ENCODE measurements around the gene FOXK1. TPM values are rescaled to one million over a fixed set of nuclear protein-coding genes. Genes with fewer than 3 reads are reported as not detected.

The FOXK1 gene
- total RNA-seq, 1 experiment from 2014 or later, result 21.8 TPM

DNA sequence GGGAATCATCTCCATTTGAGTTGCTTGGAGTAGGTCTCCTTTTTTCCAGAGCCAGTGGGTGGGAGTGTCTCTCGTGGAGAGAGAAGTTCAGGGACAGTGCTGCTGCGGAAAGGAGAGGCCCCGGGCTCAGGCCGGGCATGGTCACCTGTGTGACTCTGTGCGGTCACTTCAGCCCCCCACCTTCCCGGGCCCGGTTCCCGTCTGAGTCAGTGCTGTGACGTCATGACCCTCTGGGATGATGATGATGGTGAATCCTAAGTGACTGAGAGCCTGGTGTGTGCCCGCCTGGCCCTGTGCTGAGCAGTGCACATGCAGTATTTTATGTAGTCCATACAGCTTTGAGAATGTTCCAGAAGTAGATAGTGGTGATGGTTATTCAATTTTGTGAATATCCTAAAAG is 60.8 kb downstream of the FOXK1 start:
- no peak overlapping the region for H3K4me3 ChIP-seq
- H3K9me3 ChIP-seq, result no peaks in the 10 kb centered on the region
- peaks cover 61% of the 10 kb centered on the region for H3K36me3 ChIP-seq
- DNase-seq, result no peak
- H3K27me3 ChIP-seq, result no peaks in the 10 kb centered on the region

DNA sequence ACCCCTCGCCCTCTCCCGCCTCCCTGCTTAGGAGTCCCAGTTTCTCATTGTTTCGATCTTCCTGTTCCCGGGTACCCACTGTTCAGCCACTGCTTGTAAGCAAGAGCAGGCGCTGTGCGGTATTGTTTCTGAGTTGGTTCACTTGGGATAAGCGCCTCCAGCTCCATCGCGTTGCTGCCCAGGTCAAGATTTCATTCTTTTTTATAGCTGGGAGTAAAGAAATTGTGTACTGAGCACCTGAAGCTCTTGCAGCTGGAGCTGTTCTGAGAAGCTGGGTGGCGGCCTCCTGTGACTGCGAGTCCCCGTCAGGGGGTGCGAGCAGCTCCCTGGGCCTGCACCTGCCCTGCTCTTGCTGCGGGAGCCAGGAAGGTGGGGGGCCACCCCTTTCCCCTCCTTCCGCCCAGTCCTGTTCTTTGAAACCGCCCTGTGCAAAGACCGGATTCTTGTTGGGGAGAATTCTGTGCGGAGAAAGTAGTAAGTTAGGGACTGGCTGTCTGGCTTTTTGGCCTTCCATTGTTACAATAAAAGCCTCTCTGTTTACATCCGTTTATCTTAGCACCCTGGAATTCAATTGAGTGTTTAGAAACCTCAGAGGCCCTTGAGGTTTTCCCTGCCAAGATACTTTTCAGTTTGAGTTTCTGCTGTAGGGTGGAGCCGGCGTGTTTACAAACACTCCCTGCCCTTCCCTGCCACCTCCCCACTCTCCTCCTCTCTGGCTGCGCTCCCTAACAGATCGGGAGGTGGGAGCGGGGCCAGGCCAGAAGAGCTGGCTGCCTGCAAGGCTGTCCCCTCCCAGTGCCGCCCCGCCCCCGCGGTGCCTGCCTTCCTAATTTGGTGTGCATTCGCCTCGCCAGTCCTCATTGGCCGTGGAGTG is 62.5 kb downstream of the FOXK1 start:
- no peaks in the 10 kb centered on the region for H3K27me3 ChIP-seq
- DNase-seq, result peak; percentile 100
- no peaks in the 10 kb centered on the region for H3K9me3 ChIP-seq
- H3K4me3 ChIP-seq, result no peak overlapping the region; the same call in 1 of the 2 replicates
- peaks cover 64% of the 10 kb centered on the region for H3K36me3 ChIP-seq

DNA sequence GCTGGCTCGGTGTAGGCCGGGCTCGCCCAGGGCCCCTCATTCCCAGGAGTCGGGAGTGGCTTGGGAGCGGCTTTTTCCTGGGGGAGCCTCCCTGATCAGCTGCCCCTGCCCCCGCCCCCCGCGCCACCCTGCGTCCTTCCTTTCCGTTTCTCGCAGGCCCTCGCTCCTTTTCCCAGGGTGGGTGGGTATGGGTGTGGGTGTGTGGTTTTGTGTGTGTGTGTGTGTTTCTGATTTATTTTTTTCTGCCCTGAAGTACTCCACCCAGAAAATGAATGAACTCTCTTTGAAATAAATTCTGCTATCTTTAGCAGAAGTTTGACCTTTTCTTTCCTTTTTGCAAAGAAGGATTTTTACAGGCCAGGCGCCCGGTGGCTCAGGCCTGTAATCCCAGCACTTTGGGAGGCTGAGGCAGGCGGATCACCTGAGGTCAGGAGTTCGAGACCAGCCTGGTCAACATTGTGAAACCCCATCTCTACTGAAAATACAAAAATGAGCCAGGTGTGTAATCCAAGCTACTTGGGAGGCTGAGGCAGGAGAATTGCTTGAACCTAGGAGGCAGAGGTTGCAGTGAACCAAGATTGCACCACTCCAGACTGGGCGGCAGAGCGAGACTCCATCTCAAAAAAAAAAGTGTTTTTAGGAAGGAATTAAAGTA is 63.3 kb downstream of the FOXK1 start:
- Histone ChIP-seq H3K9me3 (no peaks in the 10 kb centered on the region), H3K4me3 (peak overlapping the region; percentile 10; the same call in 1 of the 2 replicates), H3K36me3 (peaks cover 62% of the 10 kb centered on the region)

DNA sequence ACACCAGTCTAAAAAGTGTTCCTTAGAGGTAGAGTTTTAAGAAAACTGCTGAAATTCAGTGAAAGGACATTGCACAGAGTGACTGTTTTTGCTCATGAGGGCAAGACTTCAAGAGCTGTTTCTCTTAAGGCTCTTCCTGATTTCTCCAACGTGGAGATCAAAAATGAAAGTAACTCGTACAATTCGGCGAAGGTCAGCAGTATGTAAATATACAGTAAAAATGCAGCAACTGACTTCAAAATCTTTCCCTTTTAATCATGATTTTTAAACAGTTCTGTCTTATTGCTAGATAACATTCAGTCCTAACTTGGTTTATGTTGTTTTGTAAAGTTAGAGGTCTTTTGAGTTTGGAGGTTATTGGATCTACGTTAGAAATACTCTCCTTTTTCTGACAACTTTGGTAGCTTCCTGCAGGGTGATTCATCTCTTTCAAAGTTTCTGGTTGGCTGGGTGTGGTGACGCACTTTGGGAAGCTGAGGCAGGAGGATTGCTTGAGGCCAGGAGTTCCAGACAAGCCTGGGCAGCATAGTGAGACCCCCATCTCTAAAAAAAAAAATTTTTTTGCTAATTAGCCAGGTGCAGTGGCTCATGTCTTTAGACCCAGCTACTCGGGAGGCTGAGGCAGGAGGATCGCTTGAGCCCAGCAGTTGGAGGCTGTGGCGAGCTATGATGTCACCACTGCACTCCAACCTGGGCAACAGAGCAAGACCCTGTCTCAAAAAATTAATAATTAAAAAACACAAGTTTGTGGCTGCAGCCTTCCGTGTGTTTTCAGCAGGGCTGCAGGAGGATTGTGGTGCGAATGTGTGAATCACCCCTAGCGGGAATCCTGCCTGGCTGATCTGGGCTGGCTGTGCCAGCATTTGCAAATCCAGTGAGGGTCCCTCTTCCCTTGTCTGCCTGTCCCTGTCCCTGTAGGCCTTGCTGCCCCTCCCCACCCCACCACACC is 64.2 kb downstream of the FOXK1 start:
- Histone ChIP-seq H3K27me3 (no peaks in the 10 kb centered on the region), H3K4me3 (no peak overlapping the region), H3K36me3 (peaks cover 62% of the 10 kb centered on the region), H3K9me3 (no peaks in the 10 kb centered on the region)
- DNase-seq, result no peak

More for the DNA sequence above, 63.3 kb downstream of the FOXK1 start:
- no peak for DNase-seq
- no peaks in the 10 kb centered on the region for H3K27me3 ChIP-seq

DNA sequence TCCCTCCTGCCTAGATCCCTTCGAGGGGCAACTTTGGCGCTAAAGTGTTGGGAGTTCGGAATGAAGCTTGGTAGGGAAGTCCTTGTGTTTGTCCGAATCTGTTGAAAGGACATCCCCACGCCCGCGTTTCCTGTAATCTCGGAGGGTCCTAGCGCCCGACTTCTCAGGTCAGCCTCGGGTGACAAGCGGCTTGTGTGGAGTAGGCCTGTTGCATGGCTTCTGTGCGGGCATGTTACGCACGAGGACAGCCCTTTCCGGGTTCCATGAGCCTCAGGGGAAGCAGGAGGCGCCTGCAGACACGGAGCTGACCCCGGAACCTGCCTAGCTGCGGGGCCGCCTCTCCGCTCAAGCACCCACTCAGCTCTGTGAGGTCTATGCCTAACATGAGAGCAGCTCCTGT is 64.9 kb downstream of the FOXK1 start:
- peaks cover 65% of the 10 kb centered on the region for H3K36me3 ChIP-seq
- H3K27me3 ChIP-seq, result no peaks in the 10 kb centered on the region
- H3K9me3 ChIP-seq, result no peaks in the 10 kb centered on the region
- DNase-seq, result no peak
- H3K4me3 ChIP-seq, result no peak overlapping the region

DNA sequence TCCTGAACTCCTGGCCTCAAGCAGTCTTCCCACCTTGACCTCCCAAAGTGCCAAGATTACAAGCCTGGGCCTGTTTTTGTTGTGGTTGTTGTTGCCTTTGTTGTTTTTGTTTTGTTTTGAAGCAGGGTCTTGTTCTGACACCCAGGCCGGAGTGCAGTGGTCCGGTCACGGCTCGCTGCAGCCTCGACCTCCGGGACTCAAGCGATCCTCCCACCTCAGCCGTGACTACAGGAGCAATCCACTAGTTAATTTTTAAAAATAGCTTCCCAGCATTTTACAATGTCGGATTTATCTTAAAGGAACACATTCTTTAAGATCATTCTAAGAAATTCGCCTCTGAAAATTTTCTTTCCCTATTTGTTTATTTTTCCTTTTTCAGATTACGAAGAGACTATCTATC is 65.7 kb downstream of the FOXK1 start:
- Histone ChIP-seq H3K9me3 (no peaks in the 10 kb centered on the region), H3K27me3 (no peaks in the 10 kb centered on the region), H3K36me3 (peaks cover 65% of the 10 kb centered on the region), H3K4me3 (no peak overlapping the region)
- DNase-seq, result no peak

DNA sequence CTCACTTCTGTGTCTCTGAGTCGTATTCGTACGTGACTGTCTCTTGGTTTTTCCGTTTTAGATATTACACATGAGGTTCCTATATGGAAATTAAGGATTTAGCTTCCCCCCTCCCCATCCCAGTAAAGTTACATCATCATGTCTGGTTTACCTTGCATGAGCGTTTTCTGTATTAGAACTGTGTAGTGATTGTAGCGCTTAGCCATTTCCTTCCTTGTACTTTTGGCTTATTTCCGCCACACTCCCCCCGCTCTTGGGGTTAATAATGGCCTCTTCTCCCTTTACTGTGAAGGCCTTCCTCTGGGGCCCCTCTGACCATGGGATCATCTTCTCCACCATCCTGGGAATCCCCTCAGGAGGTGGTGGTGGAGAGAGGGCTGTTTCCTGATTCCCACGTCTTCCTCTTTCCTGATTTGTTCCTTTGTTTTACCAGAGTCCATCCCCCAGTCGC is 66.2 kb downstream of the FOXK1 start:
- no peak overlapping the region for H3K4me3 ChIP-seq
- no peaks in the 10 kb centered on the region for H3K27me3 ChIP-seq
- no peak for DNase-seq
- peaks cover 61% of the 10 kb centered on the region for H3K36me3 ChIP-seq
- no peaks in the 10 kb centered on the region for H3K9me3 ChIP-seq

DNA sequence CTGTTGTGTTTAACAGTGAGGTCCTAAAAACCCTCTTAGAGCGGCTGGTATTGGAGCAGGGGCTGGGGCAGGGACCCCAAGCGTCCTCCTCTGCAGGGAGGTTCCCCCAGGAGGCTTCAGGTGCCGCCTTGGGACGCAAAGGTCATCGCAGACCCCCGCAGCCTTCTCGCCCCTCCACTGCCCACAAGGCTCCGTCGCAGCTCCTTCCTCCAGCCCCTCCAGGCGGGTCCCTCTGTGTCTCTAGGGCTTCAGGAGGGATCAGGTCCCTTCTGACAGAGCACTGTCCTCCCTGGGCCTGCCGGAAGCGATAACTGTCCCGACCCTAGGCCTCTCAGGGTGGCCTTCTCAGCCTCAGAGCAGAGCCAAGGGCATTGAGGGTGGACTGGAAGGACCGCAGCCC is 67.3 kb downstream of the FOXK1 start:
- no peak for DNase-seq
- Histone ChIP-seq H3K36me3 (peaks cover 54% of the 10 kb centered on the region), H3K9me3 (no peaks in the 10 kb centered on the region), H3K4me3 (no peak overlapping the region), H3K27me3 (no peaks in the 10 kb centered on the region)

DNA sequence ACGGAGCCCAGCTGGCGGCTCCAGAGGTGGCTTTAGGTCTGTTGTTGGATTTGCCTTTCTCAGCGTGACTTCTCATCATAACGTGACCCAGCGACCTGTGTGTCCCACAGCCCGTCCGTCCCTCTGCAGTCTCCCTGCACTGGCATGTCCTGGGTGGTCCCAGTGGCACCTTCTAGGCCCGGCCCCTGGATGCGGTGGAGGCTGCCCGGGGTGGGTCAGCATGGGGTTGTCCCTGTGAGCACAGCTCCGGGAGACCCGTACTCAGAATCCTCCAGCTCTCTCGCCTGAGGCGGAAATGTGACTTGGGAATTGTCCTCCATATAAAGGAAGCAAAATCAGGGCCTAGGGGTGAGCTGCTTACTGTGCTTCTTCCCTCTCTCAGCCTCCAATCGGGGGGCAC is 67.7 kb downstream of the FOXK1 start:
- Histone ChIP-seq H3K27me3 (no peaks in the 10 kb centered on the region), H3K36me3 (peaks cover 58% of the 10 kb centered on the region), H3K9me3 (no peaks in the 10 kb centered on the region), H3K4me3 (no peak overlapping the region)
- no peak for DNase-seq

DNA sequence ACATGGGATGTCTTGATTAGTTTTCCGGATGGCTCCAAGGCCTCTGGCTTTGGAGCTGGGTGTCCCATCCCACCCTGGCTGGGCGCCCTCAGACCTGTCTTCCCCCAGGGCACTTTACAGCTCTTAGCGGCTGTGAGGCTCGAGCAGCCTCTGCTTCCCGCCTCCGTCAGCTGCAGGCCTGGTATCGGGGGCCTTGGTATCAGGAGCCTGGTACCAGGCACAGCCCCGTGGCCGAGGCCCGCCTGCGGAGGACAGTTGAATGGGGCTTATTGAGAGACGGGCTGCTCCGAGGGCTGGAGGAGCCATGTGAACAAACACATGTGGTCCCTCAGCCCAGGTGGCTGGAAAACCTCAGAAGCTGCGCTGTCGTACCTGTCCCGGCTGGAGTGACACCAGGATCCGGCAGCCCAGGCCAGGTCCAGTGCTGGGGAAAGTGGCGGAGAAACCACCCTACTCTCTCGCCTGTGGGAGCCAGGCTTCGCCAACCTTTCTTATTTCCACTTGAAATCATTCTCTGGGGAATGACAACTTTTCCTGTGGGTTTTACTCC is 69.4 kb downstream of the FOXK1 start:
- Histone ChIP-seq H3K9me3 (no peaks in the 10 kb centered on the region), H3K4me3 (no peak overlapping the region), H3K36me3 (peaks cover 58% of the 10 kb centered on the region), H3K27me3 (no peaks in the 10 kb centered on the region)
- no peak for DNase-seq

DNA sequence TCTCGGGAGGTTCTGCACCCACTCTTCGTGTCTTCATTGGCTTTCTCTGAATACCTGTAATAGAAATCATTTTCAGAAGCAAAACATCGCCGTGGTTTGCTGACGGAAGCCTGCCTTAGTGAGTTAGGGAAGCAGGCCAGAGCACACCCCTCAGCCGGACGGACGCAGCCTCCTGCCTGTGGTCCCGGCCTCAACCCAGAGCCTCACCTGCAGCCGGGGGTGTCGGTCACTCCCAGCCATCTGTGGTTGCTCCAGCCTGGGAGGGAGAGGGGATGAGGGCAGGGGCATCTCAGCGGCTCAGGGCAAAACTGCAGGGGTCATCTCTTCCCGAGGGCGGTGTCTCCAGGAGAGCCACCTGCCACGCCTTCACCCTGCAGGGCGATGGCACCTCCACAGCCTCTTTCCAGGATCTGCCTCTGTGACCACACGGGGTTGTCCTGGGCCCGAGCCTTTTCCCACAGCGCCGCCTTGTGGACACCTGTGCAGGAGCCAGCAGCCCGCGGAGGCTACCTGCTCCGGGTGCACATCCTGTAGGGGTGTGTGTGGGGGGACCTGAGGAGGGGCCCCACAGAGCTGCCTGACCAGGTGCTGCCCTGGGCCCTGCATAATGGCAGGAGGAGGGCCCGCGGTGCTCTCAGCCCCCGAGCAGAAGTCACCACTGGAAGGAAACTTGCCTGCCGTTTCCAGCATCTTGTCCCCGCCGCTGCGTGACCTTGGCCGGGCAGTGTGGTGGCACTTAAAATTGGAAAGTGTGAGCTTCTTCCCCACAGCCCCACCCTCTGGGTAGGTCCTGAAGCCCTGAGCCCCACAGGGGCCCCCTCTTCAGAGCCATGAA is 71.7 kb downstream of the FOXK1 start:
- Histone ChIP-seq H3K27me3 (no peaks in the 10 kb centered on the region), H3K36me3 (peaks cover 45% of the 10 kb centered on the region), H3K4me3 (no peak overlapping the region), H3K9me3 (no peaks in the 10 kb centered on the region)
- peak; percentile 33 for DNase-seq

DNA sequence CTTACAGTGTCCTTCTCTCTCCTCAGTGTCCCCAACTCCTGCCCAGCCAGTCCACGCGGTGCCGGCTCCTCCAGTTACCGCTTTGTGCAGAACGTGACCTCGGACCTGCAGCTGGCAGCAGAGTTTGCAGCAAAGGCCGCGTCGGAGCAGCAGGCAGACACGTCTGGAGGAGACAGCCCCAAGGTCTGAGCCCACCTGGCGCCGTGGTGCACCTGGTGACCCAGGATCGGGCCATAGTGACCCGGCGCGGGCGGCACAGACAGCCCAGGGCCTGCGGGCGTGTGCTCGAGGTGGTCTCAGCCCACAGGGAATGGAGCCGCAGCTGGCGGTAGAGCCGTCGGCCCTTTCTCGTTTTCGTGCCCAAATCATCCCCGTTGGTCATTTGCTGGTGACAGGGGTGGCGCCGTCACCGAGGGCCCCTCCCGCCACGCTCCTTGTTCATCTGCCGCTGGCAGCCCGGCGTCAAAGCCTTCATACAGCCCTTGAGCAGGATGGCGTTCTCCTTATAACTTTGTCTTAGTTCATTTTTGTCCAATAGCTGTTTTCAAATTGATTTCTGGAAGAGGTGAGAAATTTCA is 72.4 kb downstream of the FOXK1 start:
- no peak overlapping the region for H3K4me3 ChIP-seq
- DNase-seq, result no peak
- no peaks in the 10 kb centered on the region for H3K9me3 ChIP-seq
- H3K36me3 ChIP-seq, result peaks cover 42% of the 10 kb centered on the region
- no peaks in the 10 kb centered on the region for H3K27me3 ChIP-seq

DNA sequence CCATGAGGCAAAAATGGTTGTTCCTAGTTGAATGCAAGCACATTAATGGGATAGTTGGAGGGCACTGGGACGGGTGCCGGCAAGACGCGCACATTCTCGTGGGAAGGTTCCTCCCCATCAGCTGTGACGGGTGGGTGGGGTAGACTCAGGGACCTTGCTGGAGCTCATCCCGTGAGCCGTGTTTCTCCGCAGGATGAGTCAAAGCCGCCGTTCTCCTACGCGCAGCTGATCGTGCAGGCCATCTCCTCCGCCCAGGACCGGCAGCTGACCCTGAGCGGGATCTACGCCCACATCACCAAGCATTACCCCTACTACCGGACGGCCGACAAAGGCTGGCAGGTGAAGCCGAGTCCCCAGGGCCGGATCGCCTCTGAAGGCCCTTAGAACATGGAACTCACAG is 73.0 kb downstream of the FOXK1 start:
- Histone ChIP-seq H3K36me3 (peaks cover 43% of the 10 kb centered on the region), H3K4me3 (no peak overlapping the region)
- DNase-seq, result no peak

DNA sequence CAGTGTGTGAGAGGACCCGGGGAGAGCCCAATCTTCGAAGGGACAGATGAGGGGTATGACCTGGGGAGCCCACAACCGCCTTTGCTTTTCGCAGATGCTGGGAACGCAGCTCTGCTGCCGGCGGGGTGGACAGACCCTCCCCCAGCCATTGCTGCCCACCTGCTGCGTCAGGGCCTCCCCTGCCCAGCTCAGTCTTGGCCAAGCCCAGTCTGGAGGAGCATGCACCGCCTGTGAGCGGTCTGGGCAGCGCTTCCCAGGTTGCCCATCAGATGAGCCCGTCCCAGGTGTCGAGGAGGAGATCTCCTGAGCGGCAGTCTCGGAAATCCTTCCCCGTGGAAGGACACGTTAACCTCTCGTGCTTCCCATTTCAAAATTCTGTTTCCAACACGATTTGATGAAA is 76.0 kb downstream of the FOXK1 start:
- Histone ChIP-seq H3K9me3 (no peaks in the 10 kb centered on the region), H3K27me3 (no peaks in the 10 kb centered on the region), H3K36me3 (peaks cover 54% of the 10 kb centered on the region), H3K4me3 (no peak overlapping the region)
- DNase-seq, result no peak

More for the DNA sequence above, 73.0 kb downstream of the FOXK1 start:
- H3K9me3 ChIP-seq, result no peaks in the 10 kb centered on the region
- H3K27me3 ChIP-seq, result no peaks in the 10 kb centered on the region

DNA sequence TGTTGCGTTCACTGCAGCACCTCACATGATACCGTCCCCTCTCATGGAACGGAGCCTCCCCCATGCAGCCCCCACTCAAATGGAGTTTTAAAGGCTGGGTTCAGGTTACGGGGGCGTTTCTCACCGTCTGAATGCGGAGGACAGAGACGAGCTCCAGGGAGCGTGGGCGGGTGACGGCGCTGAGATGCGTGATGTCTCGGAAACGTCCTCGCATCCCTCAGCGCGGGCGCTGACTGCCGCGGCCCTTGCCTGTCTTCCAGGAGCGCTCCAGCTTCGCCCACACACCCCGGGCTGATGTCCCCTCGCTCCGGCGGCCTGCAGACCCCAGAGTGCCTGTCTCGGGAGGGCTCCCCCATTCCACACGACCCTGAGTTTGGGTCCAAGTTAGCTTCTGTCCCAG is 76.7 kb downstream of the FOXK1 start:
- Histone ChIP-seq H3K9me3 (no peaks in the 10 kb centered on the region), H3K27me3 (no peaks in the 10 kb centered on the region), H3K4me3 (no peak overlapping the region), H3K36me3 (peaks cover 61% of the 10 kb centered on the region)
- no peak for DNase-seq
